ENCODE measurements around the gene SERGEF. TPM values are rescaled to one million over a fixed set of nuclear protein-coding genes. Genes with fewer than 3 reads are reported as not detected.

The SERGEF gene
- total and polyA plus RNA-seq, 10 of the 15 experiments (the other 5 are each of a cell fraction or from before 2014, with no cell fraction given), result 14.6 to 27.8 (median 22.4) TPM

DNA sequence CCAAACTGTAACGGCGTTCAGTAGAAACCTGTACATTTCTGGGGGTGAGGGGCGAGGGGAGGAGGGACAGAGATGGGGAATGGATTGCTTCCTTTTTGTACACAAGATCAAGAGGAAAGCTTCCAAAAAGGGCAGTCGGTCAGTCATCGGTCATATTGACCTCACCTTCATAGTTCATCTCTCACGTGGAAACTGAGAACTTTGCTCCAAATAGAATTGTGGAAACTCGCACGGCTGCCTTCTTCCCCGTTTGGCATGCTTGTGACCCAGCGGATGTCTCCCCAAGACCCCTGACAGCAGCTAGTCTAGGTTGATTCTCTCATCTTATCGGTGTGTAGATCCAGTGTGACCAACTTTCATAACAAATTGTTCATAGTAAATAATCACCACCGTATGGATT is 230.7 kb downstream of the SERGEF start:
- no peaks in the 10 kb centered on the region; the same call in 1 of the 2 replicates for H4K20me1 ChIP-seq (ENCODE audit: control insufficient read depth, insufficient read depth)
- ChIA-PET CTCF (interaction anchor here (0.7 to 1.1 kb wide), 2 partner anchors 51 to 1106 kb away, joined by 3 read pairs; no protein-coding TSS in a partner anchor), POLR2A (no interaction called here), SMC1A (ENCODE audit: uncharacterized antibody, unreplicated experiment) (no interaction called here), RAD21 (ENCODE audit: unreplicated experiment) (no interaction called here)
- no peak overlapping the region for H3K9ac ChIP-seq (ENCODE audit: control insufficient read depth, insufficient read depth, low read length)
- in situ Hi-C loops (cut with MboI) (no loop called here), intact Hi-C loops (cut with micrococcal nuclease; ENCODE audit: unreplicated experiment) (no loop called here)
- no peak for FAIRE-seq
- H2AFZ ChIP-seq (ENCODE audit: control insufficient read depth, low read depth, low read length), result no peak overlapping the region
- ATAC-seq, result no peak
- no peaks in the 10 kb centered on the region; a peak in 1 of 4 replicates for H3K36me3 ChIP-seq (ENCODE audit: control insufficient read depth in 2 of 2, insufficient read depth in 2 of 2, low read length in 1 of 2)
- WGBS (ENCODE audit: insufficient coverage, insufficient replicate concordance, low lambda C conversion rate, missing lambda C conversion rate), result 66% methylated on average over 12 of the region's 12 CpGs
- H3K9me3 ChIP-seq (replicated peaks; ENCODE audit: control insufficient read depth, insufficient read depth, low read length), result no peaks in the 10 kb centered on the region
- no peaks in the 10 kb centered on the region for H3K79me2 ChIP-seq (ENCODE audit: control insufficient read depth, insufficient read depth, low read length)
- H3K27me3 ChIP-seq (replicated peaks in 1 of 2; ENCODE audit: control insufficient read depth in 2 of 2, insufficient read depth in 2 of 2, low read length in 1 of 2), result no peaks in the 10 kb centered on the region
- DNase-seq (ENCODE audit: low read depth, low spot score), result no peak
- H3K27ac ChIP-seq (ENCODE audit: control insufficient read depth, insufficient read depth), result no peak overlapping the region
- H3K4me1 ChIP-seq (ENCODE audit: control insufficient read depth, insufficient read depth, low read length), result no peaks in the 10 kb centered on the region
- BruUV-seq (replicated peaks), result no TSS peak
- TF ChIP-seq BHLHE40 (IDR thresholded peaks at IDR 0.05; ENCODE audit: borderline replicate concordance in 1 of 2, low read depth in 2 of 2, low read length in 1 of 2), result no peak
- TF ChIP-seq MTA3 (IDR thresholded peaks at IDR 0.05; ENCODE audit: borderline replicate concordance, low read length), result no peak
- TF ChIP-seq TARDBP (IDR thresholded peaks at IDR 0.05; ENCODE audit: borderline replicate concordance), result no peak
- no peak for TF ChIP-seq TBL1XR1 (IDR thresholded peaks at IDR 0.05; ENCODE audit: low read depth, low read length)
- TF ChIP-seq, protein P1, sequence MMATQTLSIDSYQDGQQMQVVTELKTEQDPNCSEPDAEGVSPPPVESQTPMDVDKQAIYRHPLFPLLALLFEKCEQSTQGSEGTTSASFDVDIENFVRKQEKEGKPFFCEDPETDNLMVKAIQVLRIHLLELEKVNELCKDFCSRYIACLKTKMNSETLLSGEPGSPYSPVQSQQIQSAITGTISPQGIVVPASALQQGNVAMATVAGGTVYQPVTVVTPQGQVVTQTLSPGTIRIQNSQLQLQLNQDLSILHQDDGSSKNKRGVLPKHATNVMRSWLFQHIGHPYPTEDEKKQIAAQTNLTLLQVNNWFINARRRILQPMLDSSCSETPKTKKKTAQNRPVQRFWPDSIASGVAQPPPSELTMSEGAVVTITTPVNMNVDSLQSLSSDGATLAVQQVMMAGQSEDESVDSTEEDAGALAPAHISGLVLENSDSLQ (IDR thresholded peaks at IDR 0.05), result no peak
- TF ChIP-seq SUZ12 (IDR thresholded peaks at IDR 0.05; ENCODE audit: unreplicated experiment), result no peak
- no peak for TF ChIP-seq ATF7 (IDR thresholded peaks at IDR 0.05; ENCODE audit: low read depth)
- TF ChIP-seq, protein P2, sequence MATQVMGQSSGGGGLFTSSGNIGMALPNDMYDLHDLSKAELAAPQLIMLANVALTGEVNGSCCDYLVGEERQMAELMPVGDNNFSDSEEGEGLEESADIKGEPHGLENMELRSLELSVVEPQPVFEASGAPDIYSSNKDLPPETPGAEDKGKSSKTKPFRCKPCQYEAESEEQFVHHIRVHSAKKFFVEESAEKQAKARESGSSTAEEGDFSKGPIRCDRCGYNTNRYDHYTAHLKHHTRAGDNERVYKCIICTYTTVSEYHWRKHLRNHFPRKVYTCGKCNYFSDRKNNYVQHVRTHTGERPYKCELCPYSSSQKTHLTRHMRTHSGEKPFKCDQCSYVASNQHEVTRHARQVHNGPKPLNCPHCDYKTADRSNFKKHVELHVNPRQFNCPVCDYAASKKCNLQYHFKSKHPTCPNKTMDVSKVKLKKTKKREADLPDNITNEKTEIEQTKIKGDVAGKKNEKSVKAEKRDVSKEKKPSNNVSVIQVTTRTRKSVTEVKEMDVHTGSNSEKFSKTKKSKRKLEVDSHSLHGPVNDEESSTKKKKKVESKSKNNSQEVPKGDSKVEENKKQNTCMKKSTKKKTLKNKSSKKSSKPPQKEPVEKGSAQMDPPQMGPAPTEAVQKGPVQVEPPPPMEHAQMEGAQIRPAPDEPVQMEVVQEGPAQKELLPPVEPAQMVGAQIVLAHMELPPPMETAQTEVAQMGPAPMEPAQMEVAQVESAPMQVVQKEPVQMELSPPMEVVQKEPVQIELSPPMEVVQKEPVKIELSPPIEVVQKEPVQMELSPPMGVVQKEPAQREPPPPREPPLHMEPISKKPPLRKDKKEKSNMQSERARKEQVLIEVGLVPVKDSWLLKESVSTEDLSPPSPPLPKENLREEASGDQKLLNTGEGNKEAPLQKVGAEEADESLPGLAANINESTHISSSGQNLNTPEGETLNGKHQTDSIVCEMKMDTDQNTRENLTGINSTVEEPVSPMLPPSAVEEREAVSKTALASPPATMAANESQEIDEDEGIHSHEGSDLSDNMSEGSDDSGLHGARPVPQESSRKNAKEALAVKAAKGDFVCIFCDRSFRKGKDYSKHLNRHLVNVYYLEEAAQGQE (IDR thresholded peaks at IDR 0.05; ENCODE audit: low read depth, low read length), result no peak
- no peak for TF ChIP-seq SIN3A (IDR thresholded peaks at IDR 0.05; ENCODE audit: low read depth, low read length)
- no peak for TF ChIP-seq KAT2A (conservative IDR thresholded peaks at IDR 0.05; ENCODE audit: control insufficient read depth, low read depth, low read length)
- no peak overlapping the region for H3K4me2 ChIP-seq (ENCODE audit: control insufficient read depth, insufficient read depth)
- no peak overlapping the region for H3K4me3 ChIP-seq
